Measurements from ENCODE around the gene ACCSL.
A peak's percentile ranks its signal among the peaks of the same experiment; 100 is the strongest.

The ACCSL gene

GRCh38 chr11:44018127-44018521 is 29.7 kb upstream of the ACCSL start:
- DNase-seq (ENCODE audit: low spot score): no peak

GRCh38 chr11:44018829-44019228 is 29.0 kb upstream of the ACCSL start:
- no peak for DNase-seq (ENCODE audit: low spot score)

DNA sequence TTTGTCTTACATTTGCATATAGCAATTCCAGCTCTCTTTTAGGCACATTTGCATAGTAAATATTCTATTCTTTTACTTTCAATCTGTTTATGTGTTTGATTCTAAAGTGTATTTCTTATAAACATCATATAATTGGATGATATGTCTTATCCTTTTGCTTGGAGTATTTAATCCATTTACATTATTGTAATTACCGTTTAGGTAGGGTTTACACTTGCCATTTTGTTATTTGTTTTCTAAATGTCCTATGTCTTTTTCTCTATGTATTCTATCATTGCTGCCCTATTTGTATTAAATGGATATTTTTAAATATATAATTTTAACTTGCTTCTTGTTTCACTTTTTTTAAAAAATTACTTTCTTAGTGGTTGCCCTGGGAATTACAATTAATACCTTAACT is 22.8 kb upstream of the ACCSL start:
- DNase-seq (ENCODE audit: low spot score): no peak

DNA sequence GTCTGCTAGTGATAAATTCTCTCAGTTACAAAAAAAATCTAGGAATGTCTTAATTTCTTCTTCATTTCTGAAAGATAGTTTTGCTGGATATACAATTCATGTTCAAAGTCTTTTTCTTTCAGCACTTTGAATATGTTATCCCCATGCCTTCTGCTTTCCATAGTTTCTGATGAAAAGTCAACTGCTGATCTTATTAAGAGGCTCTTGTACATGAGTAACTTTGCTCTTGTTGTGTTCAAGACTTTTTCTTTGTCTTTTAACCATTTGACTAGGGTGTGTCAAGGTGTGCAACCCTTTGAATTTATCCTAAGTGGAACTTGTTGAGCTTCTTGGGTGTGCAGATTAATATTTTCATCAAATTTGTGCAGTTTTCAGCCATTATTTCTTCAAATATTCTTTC is 22.1 kb upstream of the ACCSL start:
- no peak for DNase-seq (ENCODE audit: low spot score)

- no peak for DNase-seq (ENCODE audit: low spot score)
Observed at GRCh38 chr11:44028401-44028800, 19.4 kb upstream of the ACCSL start.

GRCh38 chr11:44028816-44029506 is 18.8 kb upstream of the ACCSL start:
- DNase-seq (ENCODE audit: low spot score): no peak

GRCh38 chr11:44029507-44029845 is 18.3 kb upstream of the ACCSL start:
- no peak for DNase-seq (ENCODE audit: low spot score)

DNA sequence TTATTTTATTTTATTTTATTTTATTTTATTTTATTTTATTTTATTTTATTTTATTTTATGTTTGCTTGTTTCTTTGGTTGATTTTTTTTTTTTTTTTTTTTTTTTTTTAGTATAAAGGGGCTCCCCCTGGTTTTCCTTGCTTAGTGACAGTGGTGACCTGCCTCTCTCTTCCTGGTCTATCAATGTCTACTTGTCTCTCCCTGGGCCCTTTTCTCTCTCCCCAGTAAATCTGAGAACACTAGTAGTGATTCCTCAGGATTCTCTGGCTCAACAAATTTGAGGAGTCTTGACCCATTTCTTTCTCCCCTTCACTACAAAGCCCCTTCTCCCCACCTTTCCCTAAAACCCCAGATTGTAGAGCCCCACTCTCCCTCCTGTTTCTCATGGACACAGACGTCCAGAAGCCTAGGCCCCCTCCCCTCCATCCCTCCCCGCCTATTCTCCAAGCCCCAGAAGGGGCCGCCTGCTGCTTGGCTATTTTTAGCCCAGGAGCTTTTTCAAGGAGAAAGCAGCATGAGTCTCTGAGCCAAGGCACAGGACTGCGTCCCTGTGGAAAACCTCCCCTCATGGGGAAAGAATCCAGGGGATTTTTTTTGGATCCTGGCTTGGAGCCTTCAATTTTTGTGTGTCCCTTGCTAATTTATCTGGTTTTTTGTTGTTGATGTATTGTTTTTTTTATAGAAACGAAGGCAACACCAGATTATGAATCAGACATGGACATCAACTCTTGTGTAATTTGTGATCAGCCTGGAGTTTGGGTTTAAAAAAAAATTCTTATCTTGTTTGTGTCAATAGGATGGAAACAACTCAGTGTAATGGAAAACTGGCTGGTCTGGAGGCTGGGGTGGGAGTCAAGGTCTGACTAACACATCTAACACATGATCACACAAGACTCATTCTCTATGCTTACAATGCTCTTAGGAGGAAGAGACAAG is 17.5 kb upstream of the ACCSL start:
- no peak for DNase-seq (ENCODE audit: low spot score)

DNA sequence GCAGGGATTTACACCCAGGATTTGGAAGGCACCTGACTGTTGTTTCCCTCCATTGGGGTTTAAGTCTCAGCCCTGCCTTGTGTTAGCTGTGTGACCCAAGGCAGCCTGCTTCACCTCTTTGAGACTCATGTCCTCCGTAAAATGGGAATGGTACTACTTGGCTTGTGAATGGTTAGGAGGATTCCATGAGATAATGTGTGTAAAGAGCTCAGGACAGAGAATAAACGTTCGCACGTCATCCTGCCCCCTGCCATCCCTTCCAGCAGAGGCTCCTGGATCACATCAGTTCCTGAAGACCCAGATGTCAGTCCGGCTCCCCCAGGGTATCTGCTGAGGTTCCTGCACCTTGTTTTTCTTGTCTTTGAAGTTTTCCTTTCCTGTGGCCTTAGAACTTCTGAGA is 16.8 kb upstream of the ACCSL start:
- DNase-seq (ENCODE audit: low spot score): no peak

- DNase-seq (ENCODE audit: low spot score): no peak
Observed at GRCh38 chr11:44031549-44031948, 16.2 kb upstream of the ACCSL start.

GRCh38 chr11:44032299-44033085 is 15.3 kb upstream of the ACCSL start:
- no peak for DNase-seq (ENCODE audit: low spot score)

DNA sequence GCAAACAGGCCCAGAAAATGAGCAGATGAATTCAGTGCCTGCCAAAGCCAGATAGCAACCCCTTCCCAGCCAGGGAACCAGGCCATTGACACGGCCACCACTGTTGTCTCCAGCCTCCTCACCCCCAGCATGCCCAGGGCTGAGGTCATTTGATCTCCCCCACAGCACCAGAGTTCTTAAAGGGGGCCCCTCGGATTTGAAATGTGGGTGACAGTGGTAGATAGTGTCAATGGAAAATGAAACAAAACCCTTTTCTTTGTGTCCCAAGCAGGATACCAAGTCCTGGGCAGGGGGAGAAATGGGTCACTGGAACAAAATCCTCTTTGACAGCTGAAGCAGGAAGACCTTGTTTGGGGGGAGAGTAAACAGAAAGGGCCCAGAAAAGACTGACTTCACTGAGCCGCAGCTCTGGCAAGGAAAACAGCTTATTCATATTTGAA is 14.3 kb upstream of the ACCSL start:
- DNase-seq (ENCODE audit: low spot score): no peak

- no peak for DNase-seq (ENCODE audit: low spot score)
Observed at GRCh38 chr11:44033856-44034255, 13.9 kb upstream of the ACCSL start.

- no peak for DNase-seq (ENCODE audit: low spot score)
Observed at GRCh38 chr11:44034639-44035038, 13.1 kb upstream of the ACCSL start.

DNA sequence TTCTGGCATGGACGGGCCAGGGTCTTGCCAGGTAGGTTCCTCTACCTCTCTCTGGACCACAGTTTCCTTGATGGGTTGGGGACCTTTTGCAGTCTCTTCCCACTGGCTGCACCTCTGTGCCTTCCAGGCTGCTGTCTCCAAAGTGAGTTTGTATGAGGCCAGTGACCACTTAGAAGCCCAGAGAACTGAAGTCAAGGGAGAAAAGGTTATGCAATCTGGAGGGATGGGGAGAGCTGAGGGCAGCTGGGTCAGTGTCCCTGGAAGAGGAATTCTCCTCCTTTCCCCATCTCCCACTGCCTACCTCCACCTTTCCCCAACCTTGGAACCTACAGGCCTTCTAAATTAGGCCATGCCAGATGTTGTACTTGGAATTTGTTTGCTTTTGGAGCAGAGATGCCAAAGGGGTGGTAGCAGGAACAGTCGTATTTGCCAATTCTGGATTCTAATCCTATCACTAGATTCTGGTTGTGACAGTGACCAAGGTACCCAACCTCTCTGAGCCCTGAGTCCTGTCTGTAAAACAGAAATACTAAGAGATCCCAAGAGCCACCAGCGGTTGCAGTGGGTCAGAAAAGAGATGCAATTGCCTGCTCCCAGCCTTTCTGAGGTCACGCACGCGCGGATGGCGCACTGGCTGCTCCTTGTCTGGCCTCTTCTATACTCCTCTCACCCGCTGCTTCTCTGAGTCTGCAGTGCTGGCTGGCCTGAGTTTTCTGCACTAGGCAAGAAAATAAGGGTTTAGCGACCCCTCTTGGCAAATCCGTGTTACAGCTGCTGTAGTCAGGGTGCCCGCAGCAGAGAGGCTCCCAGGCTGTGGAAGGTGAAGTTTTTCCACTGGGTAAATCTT is 10.7 kb upstream of the ACCSL start:
- DNase-seq (ENCODE audit: low spot score): peak; percentile 46

- DNase-seq (ENCODE audit: low spot score): no peak
Observed at GRCh38 chr11:44037658-44037998, 10.2 kb upstream of the ACCSL start.

DNA sequence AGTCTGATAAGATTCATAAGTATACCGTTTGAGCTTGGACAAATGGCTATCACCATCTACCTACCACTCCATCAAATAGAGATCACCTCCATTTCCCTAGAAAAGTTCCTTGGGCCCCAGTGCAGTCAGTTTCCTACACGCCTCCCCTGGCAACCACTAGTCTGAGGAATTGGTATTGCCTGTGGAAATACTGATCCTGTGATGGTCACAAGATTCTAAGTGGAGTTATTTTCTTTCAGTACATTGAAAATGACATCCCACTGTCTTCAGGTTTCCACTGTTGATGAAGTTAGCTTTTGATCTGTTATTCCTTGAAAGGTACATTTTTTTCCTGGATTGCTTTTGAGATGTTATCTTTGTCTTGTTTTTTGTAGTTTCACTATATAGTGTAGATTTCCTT is 4.6 kb upstream of the ACCSL start:
- DNase-seq (ENCODE audit: low spot score): no peak

DNA sequence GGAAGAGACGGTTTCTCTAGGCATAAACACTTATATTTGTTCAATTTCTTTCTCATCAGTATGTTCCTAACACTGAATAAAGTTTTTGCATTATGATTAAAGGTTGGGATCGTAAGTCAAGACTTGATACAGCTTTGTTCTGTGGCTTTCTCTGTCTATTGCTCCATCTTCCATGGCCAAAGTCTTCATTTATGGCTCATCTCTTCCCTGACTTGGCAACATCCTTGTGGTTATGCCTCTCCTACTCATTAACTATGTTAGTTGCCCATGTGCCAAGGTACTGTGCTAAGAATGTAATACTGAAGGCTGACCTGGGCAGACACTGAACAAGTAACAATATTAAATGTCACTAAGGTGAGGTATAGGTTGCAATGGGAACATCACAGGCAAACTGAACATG is 1.6 kb upstream of the ACCSL start:
- DNase-seq (ENCODE audit: low spot score): no peak

DNA sequence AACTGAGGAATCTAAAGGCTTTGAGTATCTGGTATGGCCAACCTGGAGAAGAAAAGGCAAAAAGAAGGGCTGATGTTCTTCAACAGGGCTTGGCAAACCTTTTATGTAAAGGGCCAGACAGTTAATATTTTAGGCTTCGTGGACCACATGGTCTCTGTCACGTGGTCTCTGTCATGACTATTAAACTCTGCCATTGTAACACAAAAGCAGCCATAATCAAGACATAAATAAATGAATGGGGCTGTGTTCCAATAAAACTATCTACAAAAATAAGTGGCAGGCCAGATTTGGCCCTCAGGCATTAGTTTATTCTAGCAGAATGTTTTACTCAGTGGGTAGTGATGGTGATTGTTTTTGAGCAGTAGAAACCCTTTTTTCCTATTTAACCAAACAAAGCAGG is 483 bp upstream of the ACCSL start:
- no peak for DNase-seq (ENCODE audit: low spot score)

DNA sequence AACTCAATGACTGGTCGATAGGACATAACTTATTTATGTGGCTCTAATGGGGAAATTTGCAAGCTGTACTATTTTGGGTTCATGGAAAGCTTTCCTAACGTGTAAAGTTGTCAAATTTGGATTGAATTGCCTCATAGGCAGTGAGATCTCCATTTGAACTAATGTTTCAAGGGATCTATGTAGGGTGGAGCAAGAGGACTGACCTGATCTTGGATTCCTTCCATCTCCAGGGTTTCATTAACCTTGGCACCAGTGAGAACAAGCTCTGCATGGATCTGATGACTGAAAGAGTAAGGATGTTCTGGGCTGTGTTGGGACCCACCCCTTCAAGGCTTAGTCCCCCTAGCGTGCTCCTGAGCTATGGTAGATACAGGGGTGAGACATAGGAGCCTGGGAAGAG is 2.1 kb downstream of the ACCSL start:
- DNase-seq (ENCODE audit: low spot score): no peak

DNA sequence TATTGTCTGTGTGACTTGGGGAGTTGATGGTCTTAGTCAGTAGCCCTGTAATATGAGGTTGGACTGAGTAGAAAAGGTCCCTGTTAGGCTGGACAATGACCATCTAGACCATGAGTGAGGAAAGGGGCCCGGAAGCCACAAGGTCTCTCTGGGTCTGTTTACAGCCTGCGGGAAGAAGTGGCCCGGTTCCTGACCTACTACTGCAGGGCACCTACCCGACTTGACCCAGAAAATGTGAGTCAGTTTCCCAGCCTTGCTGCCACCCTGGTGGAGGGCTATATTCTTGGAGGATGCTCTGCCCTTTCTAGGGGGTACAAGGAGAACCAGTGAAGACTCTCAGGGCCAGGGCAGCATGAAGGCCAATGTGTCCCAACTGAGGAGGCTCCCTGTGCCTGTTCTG is 3.4 kb downstream of the ACCSL start:
- DNase-seq (ENCODE audit: low spot score): no peak

DNA sequence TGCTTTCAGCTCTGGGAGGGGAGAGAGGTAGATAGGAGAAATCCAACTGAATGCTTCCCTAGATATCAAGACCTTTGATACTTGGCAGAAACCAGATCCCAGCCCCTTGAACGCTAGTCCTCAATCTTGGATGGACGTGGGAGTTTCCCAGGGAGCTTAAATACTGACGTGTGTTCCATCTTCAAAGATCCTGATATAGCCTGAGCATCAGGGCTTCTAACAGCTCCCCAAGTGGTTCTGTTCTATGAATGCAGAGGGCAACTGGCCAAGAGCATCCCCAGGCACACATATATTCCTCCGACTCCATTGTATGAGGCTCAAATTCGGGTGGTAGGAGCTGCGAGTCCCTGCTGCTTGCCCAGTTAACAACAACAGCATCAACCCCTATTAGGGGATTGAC is 9.6 kb downstream of the ACCSL start:
- DNase-seq (ENCODE audit: low spot score): no peak
